Measurements from ENCODE around the gene MMP24.

Gene MMP24

GRCh38 chr20:35280523-35280922, 54.0 kb downstream of the MMP24 start:
- DNase-seq, result no peak

GRCh38 chr20:35281506-35282101, 55.1 kb downstream of the MMP24 start:
- DNase-seq, result no peak

GRCh38 chr20:35283441-35284266, 57.2 kb downstream of the MMP24 start:
- DNase-seq, result no peak

GRCh38 chr20:35284267-35284991, 57.9 kb downstream of the MMP24 start, which contains the start of gene EIF6:
Gene EIF6 (minus strand): TSS chr20:35284772. CDS start chr20:35284487, 285 bp downstream.
- DNase-seq, result peak; percentile 54

GRCh38 chr20:35284992-35285805, 58.7 kb downstream of the MMP24 start:
- no peak for DNase-seq

GRCh38 chr20:35285806-35286076, 59.3 kb downstream of the MMP24 start:
- DNase-seq, result no peak

- DNase-seq, result no peak
These were observed 59.8 kb downstream of the MMP24 start for GRCh38 chr20:35286077-35286898.

- no peak for DNase-seq
These were observed 60.5 kb downstream of the MMP24 start for GRCh38 chr20:35286899-35287508.

- no peak for DNase-seq
These were observed 61.2 kb downstream of the MMP24 start for GRCh38 chr20:35287509-35288324.

GRCh38 chr20:35288325-35289060, 62.0 kb downstream of the MMP24 start:
- no peak for DNase-seq

GRCh38 chr20:35290186-35290886, 63.8 kb downstream of the MMP24 start:
- no peak for DNase-seq

GRCh38 chr20:35290887-35291417, 64.5 kb downstream of the MMP24 start:
- DNase-seq, result no peak

GRCh38 chr20:35291654-35292503, 65.4 kb downstream of the MMP24 start, which contains the start of gene FAM83C:
Gene FAM83C (minus strand): TSS chr20:35292425. CDS start chr20:35292304, 121 bp downstream.
- no peak for DNase-seq

- DNase-seq, result no peak
These were observed 66.2 kb downstream of the MMP24 start for GRCh38 chr20:35292504-35293285.

GRCh38 chr20:35293303-35294292, 67.1 kb downstream of the MMP24 start:
- no peak for DNase-seq

- no peak for DNase-seq
These were observed 67.8 kb downstream of the MMP24 start for GRCh38 chr20:35294293-35294685.
